ENCODE results near the gene RLN3.

- no peak for TF ChIP-seq CTCF (IDR thresholded peaks at IDR 0.05; ENCODE audit: insufficient read depth, low read length)
- no peak for TF ChIP-seq POLR2AphosphoS5 (IDR thresholded peaks at IDR 0.05; ENCODE audit: low read depth)
- TF ChIP-seq GABPA (IDR thresholded peaks at IDR 0.05; ENCODE audit: low read depth) = no peak
Measured at GRCh38 chr19:13990085-13990484, 37.9 kb upstream of the RLN3 start.
